Anterior cingulate cortex (tissue), 58 donors: Measurements from ENCODE around the gene SULT1A3.
"Not testable (repeated sequence)": the region's sequence is repeated elsewhere in the genome, so short reads cannot be mapped to it uniquely, and the experiment has no call there.

ENCODE experiments used
- DNase-seq, 58 donors: peaks; one replicate each; lab custom pipeline; 2025; lab: John Stamatoyannopoulos, UW

SULT1A3 gene

GRCh38 chr16:30186444-30186781 lies 12.6 kb upstream of the SULT1A3 start:
- DNase-seq: no peak

- peak in 14 of 58 donors; percentile 2 to 60 (median 24) for DNase-seq
Observed at GRCh38 chr16:30186782-30187555, 12.1 kb upstream of the SULT1A3 start.

- DNase-seq: no peak
Observed at GRCh38 chr16:30187556-30187865, 11.5 kb upstream of the SULT1A3 start.

- DNase-seq: no peak
Observed at GRCh38 chr16:30187971-30188561, 11.0 kb upstream of the SULT1A3 start.

- DNase-seq: not testable (repeated sequence)
Observed at GRCh38 chr16:30191158-30191557, 7.9 kb upstream of the SULT1A3 start.

GRCh38 chr16:30193098-30193497 lies 6.0 kb upstream of the SULT1A3 start:
- not testable (repeated sequence) for DNase-seq

GRCh38 chr16:30193615-30194014 lies 5.4 kb upstream of the SULT1A3 start, which contains the start of the genes BOLA2B and SLX1A:
TSS of gene BOLA2B (minus strand) at chr16:30193666. CDS start at chr16:30193595, 71 bp downstream.
TSS of gene SLX1A (plus strand) at chr16:30193875. CDS start at chr16:30194085, 210 bp downstream.
- not testable (repeated sequence) for DNase-seq

GRCh38 chr16:30194172-30194925 lies 4.7 kb upstream of the SULT1A3 start:
- DNase-seq: not testable (repeated sequence)

- not testable (repeated sequence) for DNase-seq
Observed at GRCh38 chr16:30197001-30197400, 2.1 kb upstream of the SULT1A3 start.

- DNase-seq: not testable (repeated sequence)
Observed at GRCh38 chr16:30199608-30200343, 721 bp downstream of the SULT1A3 start.

- DNase-seq: not testable (repeated sequence)
Observed at GRCh38 chr16:30205541-30206236, 6.6 kb downstream of the SULT1A3 start.

- not testable (repeated sequence) for DNase-seq
Observed at GRCh38 chr16:30206252-30206651, 7.2 kb downstream of the SULT1A3 start.

- DNase-seq: not testable (repeated sequence)
Observed at GRCh38 chr16:30207063-30207704, 8.1 kb downstream of the SULT1A3 start.

- DNase-seq: not testable (repeated sequence)
Observed at GRCh38 chr16:30209032-30209431, 10.0 kb downstream of the SULT1A3 start.

GRCh38 chr16:30211414-30211813 lies 12.4 kb downstream of the SULT1A3 start:
- not testable (repeated sequence) for DNase-seq

- not testable (repeated sequence) for DNase-seq
Observed at GRCh38 chr16:30217082-30217481, 18.0 kb downstream of the SULT1A3 start.

- DNase-seq: not testable (repeated sequence)
Observed at GRCh38 chr16:30248379-30248778, 49.3 kb downstream of the SULT1A3 start, which contains the start of gene NPIPB13. TSS of gene NPIPB13 (minus strand) at chr16:30248479. CDS start at chr16:30245573, 2,906 bp downstream.
